MCF 10A (cell line): Measurements from ENCODE around the gene SNRPB. TPM values are rescaled to one million over a fixed set of nuclear protein-coding genes. Genes with fewer than 3 reads are reported as not detected.

Experiments used
- BruUV-seq: library from RNA; stranded (reverse); fragments of 400-500 nt; replicated peaks from 2 replicates; lab custom pipeline; 2021; lab: Mats Ljungman, UMichigan
- CTCF ChIA-PET: fragments of 300-600 bp; sonication (Branson Sonifier 250); formaldehyde crosslinking; extraction: SDS; loops from one replicate; lab custom pipeline; 2021; ENCODE audit warnings: antibody characterized with exemption, inconsistent platforms; lab: Yijun Ruan, JAX
- POLR2A ChIA-PET: fragments of 300-600, 350-650 bp; sonication (Branson Sonifier 250); formaldehyde crosslinking; extraction: SDS; loops from one replicate; lab custom pipeline; 2020; ENCODE audit warnings: antibody characterized with exemption, inconsistent platforms; lab: Yijun Ruan, JAX
- DNase-seq: peaks from one replicate; pipeline ENCODE4 v3.0.0-alpha.2; 2018; ENCODE audit not compliant: unreplicated experiment
- H3K27ac Mint-ChIP-seq: one replicate; pipeline ENCODE4 v1.8.0; 2022; ENCODE audit warnings: mild to moderate bottlenecking, low read depth, mixed read lengths; ENCODE audit not compliant: unreplicated experiment
- H3K27me3 Mint-ChIP-seq: one replicate; pipeline ENCODE4 v1.8.0; 2022; ENCODE audit warnings: mixed read lengths; ENCODE audit not compliant: insufficient read depth, unreplicated experiment
- H3K36me3 Mint-ChIP-seq: one replicate; pipeline ENCODE4 v1.8.0; 2022; ENCODE audit warnings: mild to moderate bottlenecking, moderate library complexity, mixed read lengths; ENCODE audit not compliant: insufficient read depth, unreplicated experiment
- H3K4me1 Mint-ChIP-seq: one replicate; pipeline ENCODE4 v1.8.0; 2022; ENCODE audit warnings: mixed read lengths; ENCODE audit not compliant: insufficient read depth, unreplicated experiment
- H3K4me3 Mint-ChIP-seq: one replicate; pipeline ENCODE4 v1.8.0; 2022; ENCODE audit warnings: mild to moderate bottlenecking, moderate library complexity, mixed read lengths; ENCODE audit not compliant: unreplicated experiment
- H3K9me3 Mint-ChIP-seq: one replicate; pipeline ENCODE4 v1.8.0; 2022; ENCODE audit warnings: mixed read lengths; ENCODE audit not compliant: unreplicated experiment
- CTCF ChIP-seq: fragments of 200-600 bp; IDR thresholded peaks from one replicate; pipeline ENCODE4 v1.8.0; 2022; ENCODE audit warnings: antibody characterized with exemption, mild to moderate bottlenecking; ENCODE audit not compliant: unreplicated experiment
- intact Hi-C: fragments of 100-400 bp; cut with micrococcal nuclease; formaldehyde crosslinking; loops from 2 replicates; pipeline ENCODE4 v1.14.1; 2022
- total RNA-seq: library from RNA; stranded (reverse); gene quantifications from 2 replicates; pipeline ENCODE4 v1.2.3, GENCODE V29; 2022

SNRPB gene
- total RNA-seq, 1 experiment from 2014 or later: 236 TPM

- Mint-ChIP-seq H3K36me3 (peaks cover 44% of the 10 kb centered on the region), H3K27ac (no peak overlapping the region), H3K4me3 (no peak overlapping the region), H3K27me3 (no peaks in the 10 kb centered on the region), H3K4me1 (no peaks in the 10 kb centered on the region), H3K9me3 (no peaks in the 10 kb centered on the region)
- no peak for DNase-seq
- ChIA-PET CTCF (interaction anchor here (1.6 to 2.5 kb wide), 2 partner anchors 9 to 493 kb away, joined by 5 to 13 read pairs; no protein-coding TSS in a partner anchor), POLR2A (interaction anchor here (0.9 to 3.4 kb wide), 2 partner anchors 10 to 247 kb away, joined by 3 to 28 read pairs; partner anchors contain the start of gene SNRPB)
- no TSS peak for BruUV-seq
- intact Hi-C loops: loop anchor here (10.0 kb wide), 2 partner anchors 54 to 494 kb away; no protein-coding TSS in a partner anchor
- no peak for TF ChIP-seq CTCF
Measured at GRCh38 chr20:2458919-2459499, 11.6 kb downstream of the SNRPB start.

GRCh38 chr20:2455771-2456497, 14.7 kb downstream of the SNRPB start:
- Mint-ChIP-seq H3K4me1 (peaks cover 14% of the 10 kb centered on the region), H3K9me3 (no peaks in the 10 kb centered on the region), H3K27me3 (no peaks in the 10 kb centered on the region), H3K27ac (no peak overlapping the region), H3K4me3 (no peak overlapping the region), H3K36me3 (peaks cover 13% of the 10 kb centered on the region)
- intact Hi-C loops: loop anchor here (10.0 kb wide), 2 partner anchors 51 to 491 kb away; no protein-coding TSS in a partner anchor
- no TSS peak for BruUV-seq
- no peak for DNase-seq
- no peak for TF ChIP-seq CTCF
- POLR2A ChIA-PET: interaction anchor here (0.6 to 2.5 kb wide), 5 partner anchors 12 to 989 kb away, joined by 3 to 11 read pairs (median 3); partner anchors contain the start of genes NSFL1C and SNRPB
- CTCF ChIA-PET: interaction anchor here (0.8 to 2.0 kb wide), 15 partner anchors 9 to 691 kb away, joined by 3 to 16 read pairs (median 4); no protein-coding TSS in a partner anchor

DNA sequence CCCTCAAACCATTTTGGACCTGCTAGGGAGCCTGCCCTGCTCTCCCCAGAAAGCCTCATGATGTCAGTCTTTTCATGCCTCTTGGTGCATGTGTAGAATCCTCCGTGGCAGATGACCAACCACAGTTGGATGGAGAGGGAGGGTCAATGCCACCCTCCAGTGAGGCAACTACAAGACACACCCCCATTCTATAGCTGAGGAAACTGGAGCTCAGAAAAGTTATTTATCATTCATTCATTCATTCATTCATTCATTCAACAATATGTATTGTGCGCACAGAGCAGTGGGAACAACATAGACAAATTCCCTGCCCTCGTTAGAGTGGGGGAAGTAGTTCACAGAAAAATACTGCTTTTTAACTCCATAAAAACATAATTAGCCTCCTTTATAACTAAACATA, 16.8 kb downstream of the SNRPB start:
- Mint-ChIP-seq H3K27ac (no peak overlapping the region), H3K36me3 (no peaks in the 10 kb centered on the region), H3K4me3 (no peak overlapping the region), H3K9me3 (no peaks in the 10 kb centered on the region), H3K4me1 (peaks cover 31% of the 10 kb centered on the region), H3K27me3 (no peaks in the 10 kb centered on the region)
- POLR2A ChIA-PET: interaction anchor here (0.7 to 2.9 kb wide), 2 partner anchors 34 to 515 kb away, joined by 3 to 15 read pairs; no protein-coding TSS in a partner anchor
- no peak for DNase-seq
- intact Hi-C loops: loop anchor here (1.0 to 10.0 kb wide), 4 partner anchors 32 to 489 kb away; partner anchors contain the start of gene STK35
- no peak for TF ChIP-seq CTCF
- CTCF ChIA-PET: interaction anchor here (0.6 to 5.0 kb wide), 23 partner anchors 10 to 487 kb away, joined by 3 to 62 read pairs (median 12); partner anchors contain the start of gene SNRPB
- no TSS peak for BruUV-seq
